Endothelial cell of umbilical vein (primary cell): ENCODE results near the gene BCAS3. TPM values are rescaled to one million over a fixed set of nuclear protein-coding genes. Genes with fewer than 3 reads are reported as not detected.

Experiments used
- BruUV-seq: library from RNA; stranded (reverse); fragments of 400-500 nt; replicated peaks from 2 replicates; lab custom pipeline; 2021; lab: Mats Ljungman, UMichigan
- CTCF ChIA-PET: fragments of 300-600, 350-600 bp; sonication (Branson Sonifier 250); formaldehyde crosslinking; loops from one replicate; lab custom pipeline; 2021; ENCODE audit warnings: antibody characterized with exemption, inconsistent platforms; lab: Charles Lee
- POLR2A ChIA-PET: fragments of 300-600, 350-600 bp; sonication (Branson Sonifier 250); formaldehyde crosslinking; loops from one replicate; lab custom pipeline; 2021; ENCODE audit warnings: antibody characterized with exemption, inconsistent platforms; lab: Charles Lee
- DNase-seq: peaks from one replicate; pipeline ENCODE4 v3.0.0-alpha.2; 2011; ENCODE audit warnings: low read depth, low spot score
- FAIRE-seq: peaks from 2 replicates; lab custom pipeline; 2011; peaks lifted over from hg19 to GRCh38; lab: Jason Lieb, UNC
- H2AFZ ChIP-seq: 2 replicates; pipeline ENCODE4 v1.6.0; 2012; ENCODE audit warnings: low read depth, low read length, control low read depth, inconsistent platforms
- H3K27ac ChIP-seq: 2 replicates; pipeline ENCODE4 v1.5.1; 2011; ENCODE audit warnings: low read depth, mild to moderate bottlenecking, control low read depth, low read length, moderate library complexity; ENCODE audit not compliant: insufficient read depth
- H3K27me3 ChIP-seq, 2 experiments: 2 replicates each; pipeline versions ENCODE4 v1.6.0 to v1.6.1; 2011; ENCODE audit warnings: low read length in 2 of 2, mixed read lengths in 1 of 2; ENCODE audit not compliant: control insufficient read depth in 2 of 2, insufficient read depth in 2 of 2
- H3K36me3 ChIP-seq, 2 experiments: 2 replicates in 1 of 2; 3 replicates in 1 of 2; pipeline ENCODE4 v1.5.1; 2011; ENCODE audit warnings: low read length in 2 of 2, mild to moderate bottlenecking in 1 of 2, moderate library complexity in 1 of 2; ENCODE audit not compliant: control insufficient read depth in 2 of 2, insufficient read depth in 2 of 2; ENCODE audit errors: extremely low read depth in 1 of 2
- H3K4me1 ChIP-seq: 3 replicates; pipeline ENCODE4 v1.5.1; 2011; ENCODE audit warnings: mild to moderate bottlenecking, low read length; ENCODE audit not compliant: control insufficient read depth, insufficient read depth; ENCODE audit errors: extremely low read depth
- H3K4me2 ChIP-seq: 2 replicates; pipeline ENCODE4 v1.6.1; 2011; ENCODE audit warnings: low read length, control low read depth, mixed read lengths; ENCODE audit not compliant: insufficient read depth
- H3K4me3 ChIP-seq, 3 experiments: fragments of 200-600 bp in 1 of 3; sonication (generic), shearing (Covaris generic) in 1 of 3; replicated peaks in 1 of 3; 2 replicates each; pipeline ENCODE4 v1.5.1; 2011 to 2016; ENCODE audit warnings: control low read depth in 3 of 3, low read length in 3 of 3, mild to moderate bottlenecking in 2 of 3, inconsistent platforms in 1 of 3, low read depth in 1 of 3, moderate library complexity in 1 of 3; ENCODE audit not compliant: insufficient read depth in 1 of 3
- H3K79me2 ChIP-seq: 2 replicates; pipeline ENCODE4 v1.6.0; 2012; ENCODE audit warnings: low read length, inconsistent platforms; ENCODE audit not compliant: control insufficient read depth, insufficient read depth
- H3K9ac ChIP-seq: replicated peaks from 2 replicates; pipeline ENCODE3; 2011; ENCODE audit warnings: low read length, control low read depth; ENCODE audit not compliant: insufficient read depth; ENCODE audit errors: extremely low read depth
- H3K9me1 ChIP-seq: replicated peaks from 3 replicates; pipeline ENCODE4 v1.6.0; 2011; ENCODE audit warnings: mild to moderate bottlenecking, low read length; ENCODE audit not compliant: control insufficient read depth, insufficient read depth; ENCODE audit errors: extremely low read depth
- H3K9me3 ChIP-seq: replicated peaks from 2 replicates; pipeline ENCODE4 v1.5.1; 2012; ENCODE audit warnings: low read length, inconsistent platforms; ENCODE audit not compliant: control insufficient read depth, insufficient read depth
- H4K20me1 ChIP-seq: replicated peaks from 2 replicates; pipeline ENCODE3; 2011; ENCODE audit warnings: mild to moderate bottlenecking, low read length; ENCODE audit not compliant: control insufficient read depth, insufficient read depth; ENCODE audit errors: extremely low read depth
- CTCF ChIP-seq, 2 donors: IDR thresholded peaks; 1 replicate in 1 of 2; 2 replicates in 1 of 2; pipeline ENCODE4 v1.5.1; 2011; ENCODE audit warnings: low read length in 2 of 2, mild to moderate bottlenecking in 2 of 2, moderate library complexity in 2 of 2, control low read depth in 1 of 2, inconsistent platforms in 1 of 2, low read depth in 1 of 2; ENCODE audit not compliant: insufficient read depth in 1 of 2; ENCODE audit errors: extremely low read depth in 1 of 2
- EZH2 ChIP-seq: IDR thresholded peaks from 2 replicates; pipeline ENCODE4 v1.6.1; 2012; ENCODE audit warnings: borderline replicate concordance, low read depth, mild to moderate bottlenecking, moderate library complexity, low read length, inconsistent platforms; ENCODE audit not compliant: severe bottlenecking
- FOS ChIP-seq: IDR thresholded peaks from 2 replicates; pipeline ENCODE4 v1.6.1; 2011; ENCODE audit warnings: mild to moderate bottlenecking, low read length, moderate library complexity, borderline replicate concordance; ENCODE audit not compliant: insufficient read depth
- GATA2 ChIP-seq: IDR thresholded peaks from 2 replicates; pipeline ENCODE4 v1.7.0; 2011; ENCODE audit warnings: low read depth, mild to moderate bottlenecking, moderate library complexity, mixed read lengths, low read length; ENCODE audit not compliant: insufficient read length, insufficient read depth
- JUN ChIP-seq: IDR thresholded peaks from 2 replicates; pipeline ENCODE4 v1.6.1; 2011; ENCODE audit warnings: borderline replicate concordance, low read depth; ENCODE audit not compliant: insufficient read length, insufficient read depth
- MAX ChIP-seq: IDR thresholded peaks from 2 replicates; pipeline ENCODE4 v1.6.1; 2011; ENCODE audit not compliant: insufficient read depth, insufficient read length
- MYC ChIP-seq: IDR thresholded peaks from one replicate; pipeline ENCODE4 v1.6.1; 2011; ENCODE audit warnings: mild to moderate bottlenecking, low read depth, low read length
- POLR2A ChIP-seq: IDR thresholded peaks from 2 replicates; pipeline ENCODE4 v1.6.1; 2012; ENCODE audit warnings: low read depth, mild to moderate bottlenecking, control low read depth, low read length
- POLR2AphosphoS5 ChIP-seq: IDR thresholded peaks from 2 replicates; pipeline ENCODE4 v1.6.1; 2012; ENCODE audit warnings: low read depth, mild to moderate bottlenecking, control low read depth, low read length, moderate library complexity; ENCODE audit not compliant: insufficient read depth
- dilution Hi-C: fragments of 300-500 bp; cut with MboI; formaldehyde crosslinking; loops from one replicate; pipeline ENCODE4 v1.15.0; 2019; ENCODE audit warnings: low sequenced_read_pairs; ENCODE audit not compliant: extremely low pct_ligation_motif_present
- intact Hi-C: fragments of 100-400 bp; cut with micrococcal nuclease; formaldehyde crosslinking; loops from one replicate; pipeline ENCODE4 v1.10.0; 2022
- polyA plus RNA-seq, 4 experiments: library from polyadenylated mRNA; depleted of rRNA in 3 of 4; stranded (reverse) in 3 of 4; unstranded in 1 of 4; fragments of >200 nt; gene quantifications; 2 replicates each; pipeline versions ENCODE4 v1.2.1 to v1.2.3, GENCODE V29; 2011 to 2012; ENCODE audit warnings: missing spikeins in 1 of 4
- total RNA-seq: library from RNA; stranded (reverse); gene quantifications from 2 replicates; pipeline ENCODE4 v1.2.3, GENCODE V29; 2021

Gene BCAS3
- total and polyA plus RNA-seq, 2 donors (not counting 3 experiments of a cell fraction or from before 2014, with no cell fraction given) = 8.2 to 16.0 TPM

GRCh38 chr17:60769327-60769726 lies 91.7 kb downstream of the BCAS3 start:
- no peaks in the 10 kb centered on the region for H3K4me1 ChIP-seq
- no peaks in the 10 kb centered on the region for H3K79me2 ChIP-seq
- no peak overlapping the region for H2AFZ ChIP-seq
- H3K9me1 ChIP-seq = no peaks in the 10 kb centered on the region
- POLR2A ChIA-PET = no interaction called here
- H3K4me2 ChIP-seq = no peak overlapping the region
- TF ChIP-seq POLR2A = no peak
- no peak for TF ChIP-seq JUN
- no peak for TF ChIP-seq EZH2
- no peak for TF ChIP-seq CTCF (IDR thresholded peaks at IDR 0.05; ENCODE audit: extremely low read depth in 1 of 2, insufficient read depth in 1 of 2, low read depth in 1 of 2, low read length in 2 of 2)
- no peak for TF ChIP-seq POLR2AphosphoS5
- no peak for TF ChIP-seq GATA2
- TF ChIP-seq FOS = no peak
- no peak for TF ChIP-seq MYC
- TF ChIP-seq MAX = no peak
- H3K9ac ChIP-seq = no peak overlapping the region
- H3K9me3 ChIP-seq = no peaks in the 10 kb centered on the region
- CTCF ChIA-PET = interaction anchor here (1.2 kb wide), 1 partner anchor 49 kb away, joined by 3 read pairs; no protein-coding TSS in a partner anchor
- no peaks in the 10 kb centered on the region for H3K36me3 ChIP-seq
- no peak overlapping the region for H3K4me3 ChIP-seq
- intact Hi-C loops = no loop called here
- H3K27ac ChIP-seq = no peak overlapping the region
- no TSS peak for BruUV-seq
- H4K20me1 ChIP-seq = no peaks in the 10 kb centered on the region
- H3K27me3 ChIP-seq = no peaks in the 10 kb centered on the region
- no peak for DNase-seq
- dilution Hi-C loops = no loop called here
- no peak for FAIRE-seq
